Hindlimb muscle (tissue), 1 donor: ENCODE results near the gene SOX6. TPM values are rescaled to one million over a fixed set of nuclear protein-coding genes. Genes with fewer than 3 reads are reported as not detected.
"Not testable (repeated sequence)": the region's sequence is repeated elsewhere in the genome, so short reads cannot be mapped to it uniquely, and the experiment has no call there.

ENCODE experiments used
- DNase-seq: peaks from one replicate; pipeline ENCODE4 v3.0.0-alpha.2; 2013
- polyA plus RNA-seq: library from polyadenylated mRNA; unstranded; fragments of 120-200 nt; gene quantifications from one replicate; pipeline ENCODE4 v1.2.1, GENCODE V29; 2013; ENCODE audit not compliant: insufficient read length

SOX6 gene
- polyA plus RNA-seq, 1 donor = 30.0 TPM

- DNase-seq = not testable (repeated sequence)
These were observed 209.4 kb downstream of the SOX6 start for GRCh38 chr11:16146980-16147379.

GRCh38 chr11:16141614-16142013, 214.7 kb downstream of the SOX6 start:
- not testable (repeated sequence) for DNase-seq

GRCh38 chr11:16141162-16141561, 215.2 kb downstream of the SOX6 start:
- DNase-seq = not testable (repeated sequence)

- no peak for DNase-seq
These were observed 219.5 kb downstream of the SOX6 start for GRCh38 chr11:16136792-16137390.

- DNase-seq = no peak
These were observed 222.5 kb downstream of the SOX6 start for GRCh38 chr11:16133867-16134266.

GRCh38 chr11:16127732-16128131, 228.6 kb downstream of the SOX6 start:
- DNase-seq = no peak

GRCh38 chr11:16126362-16126761, 230.0 kb downstream of the SOX6 start:
- no peak for DNase-seq

GRCh38 chr11:16125796-16126195, 230.6 kb downstream of the SOX6 start:
- no peak for DNase-seq

GRCh38 chr11:16124390-16124789, 232.0 kb downstream of the SOX6 start:
- DNase-seq = no peak

GRCh38 chr11:16121853-16122252, 234.5 kb downstream of the SOX6 start:
- no peak for DNase-seq

- no peak for DNase-seq
These were observed 236.3 kb downstream of the SOX6 start for GRCh38 chr11:16120008-16120407.

GRCh38 chr11:16117989-16118756, 238.2 kb downstream of the SOX6 start:
- no peak for DNase-seq

GRCh38 chr11:16114978-16115871, 241.1 kb downstream of the SOX6 start:
- DNase-seq = no peak

- no peak for DNase-seq
These were observed 241.9 kb downstream of the SOX6 start for GRCh38 chr11:16114431-16114830.

- DNase-seq = no peak
These were observed 244.7 kb downstream of the SOX6 start for GRCh38 chr11:16111690-16112089.

- no peak for DNase-seq
These were observed 245.5 kb downstream of the SOX6 start for GRCh38 chr11:16110886-16111285.

GRCh38 chr11:16099343-16099900, 256.9 kb downstream of the SOX6 start:
- DNase-seq = no peak

- DNase-seq = no peak
These were observed 257.7 kb downstream of the SOX6 start for GRCh38 chr11:16098526-16099205.

- DNase-seq = no peak
These were observed 258.8 kb downstream of the SOX6 start for GRCh38 chr11:16097543-16097942.

- no peak for DNase-seq
These were observed 260.0 kb downstream of the SOX6 start for GRCh38 chr11:16096336-16096735.

- DNase-seq = no peak
These were observed 260.6 kb downstream of the SOX6 start for GRCh38 chr11:16095756-16096155.
